WTC11 (cell line): ENCODE results near the gene ATP2A3. TPM values are rescaled to one million over a fixed set of nuclear protein-coding genes. Genes with fewer than 3 reads are reported as not detected.

Source experiments
- ATAC-seq: fragments of 200-7000 bp; cut with Tn5 transposase; 2 replicates; pipeline ENCODE4 v1.10.0; 2021; ENCODE audit warnings: mild to moderate bottlenecking, moderate library complexity
- CTCF ChIA-PET: fragments of 300-600 bp; sonication (Branson Sonifier 250); formaldehyde crosslinking; loops from one replicate; lab custom pipeline; 2021; ENCODE audit warnings: antibody characterized with exemption; lab: Charles Lee
- POLR2A ChIA-PET: fragments of 350-600 bp; sonication (Branson Sonifier 250); formaldehyde crosslinking; loops from one replicate; lab custom pipeline; 2021; ENCODE audit warnings: antibody characterized with exemption; lab: Charles Lee
- DNase-seq: peaks from one replicate; pipeline ENCODE4 v3.0.0; 2021; ENCODE audit warnings: low spot score
- H3K27ac Mint-ChIP-seq: 2 replicates; pipeline ENCODE4 v1.8.0; 2021; ENCODE audit warnings: mixed read lengths
- H3K27me3 Mint-ChIP-seq: 2 replicates; pipeline ENCODE4 v1.8.0; 2021; ENCODE audit warnings: low read depth, mild to moderate bottlenecking, moderate library complexity, mixed read lengths
- H3K36me3 Mint-ChIP-seq: 2 replicates; pipeline ENCODE4 v1.8.0; 2021; ENCODE audit warnings: mixed read lengths
- H3K4me1 Mint-ChIP-seq: 2 replicates; pipeline ENCODE4 v1.8.0; 2022; ENCODE audit warnings: mixed read lengths
- H3K4me3 Mint-ChIP-seq: 2 replicates; pipeline ENCODE4 v1.8.0; 2021; ENCODE audit warnings: mild to moderate bottlenecking, moderate library complexity, mixed read lengths
- H3K9me3 Mint-ChIP-seq: 2 replicates; pipeline ENCODE4 v1.8.0; 2021; ENCODE audit warnings: mixed read lengths
- EMX1 ChIP-seq: fragments of 250-450 bp; sonication (Bioruptor Pico); IDR thresholded peaks from 2 replicates; pipeline ENCODE4 v1.8.0; 2021; ENCODE audit warnings: mild to moderate bottlenecking
- FOXJ3 ChIP-seq: sonication (generic); formaldehyde crosslinking; IDR thresholded peaks from 2 replicates; pipeline ENCODE4 v1.9.0; 2021; ENCODE audit warnings: missing genetic modification reagents, mild to moderate bottlenecking, borderline replicate concordance
- FOXP1 ChIP-seq: sonication (generic); formaldehyde crosslinking; IDR thresholded peaks from 2 replicates; pipeline ENCODE4 v1.8.0; 2022; ENCODE audit warnings: missing genetic modification reagents, mild to moderate bottlenecking, moderate library complexity, borderline replicate concordance
- GTF2I ChIP-seq: fragments of 250-450 bp; sonication (Bioruptor Pico); conservative IDR thresholded peaks from 2 replicates; pipeline ENCODE4 v1.4.0; 2021; ENCODE audit warnings: mild to moderate bottlenecking
- HMGA2 ChIP-seq: fragments of 250-450 bp; sonication (Bioruptor Pico); IDR thresholded peaks from 2 replicates; pipeline ENCODE4 v1.4.0; 2021; ENCODE audit warnings: mild to moderate bottlenecking, moderate library complexity
- KAT7 ChIP-seq: sonication (generic); formaldehyde crosslinking; IDR thresholded peaks from 2 replicates; pipeline ENCODE4 v1.8.1; 2023; ENCODE audit warnings: missing genetic modification reagents, mild to moderate bottlenecking, borderline replicate concordance
- NR1H2 ChIP-seq: sonication (generic); formaldehyde crosslinking; IDR thresholded peaks from 2 replicates; pipeline ENCODE4 v1.9.0; 2021; ENCODE audit warnings: mild to moderate bottlenecking, moderate library complexity, missing genetic modification reagents
- RORB ChIP-seq: fragments of 250-450 bp; sonication (Bioruptor Pico); IDR thresholded peaks from 2 replicates; pipeline ENCODE4 v1.9.0; 2021; ENCODE audit warnings: mild to moderate bottlenecking
- TEAD4 ChIP-seq: sonication (generic); formaldehyde crosslinking; IDR thresholded peaks from 2 replicates; pipeline ENCODE4 v1.8.0; 2022; ENCODE audit warnings: mild to moderate bottlenecking, missing genetic modification reagents
- total RNA-seq: library from RNA; stranded (reverse); gene quantifications from 3 replicates; pipeline ENCODE4 v1.2.3, GENCODE V29; 2021
- TF ChIP-seq, protein P1 (sequence below): sonication (generic); formaldehyde crosslinking; IDR thresholded peaks from 2 replicates; pipeline ENCODE4 v1.8.1; 2023; ENCODE audit warnings: mild to moderate bottlenecking, missing genetic modification reagents
- TF ChIP-seq, protein P2 (sequence below): fragments of 250-450 bp; sonication (Bioruptor Pico); IDR thresholded peaks from 2 replicates; pipeline ENCODE4 v2.1.2; 2022; ENCODE audit warnings: mild to moderate bottlenecking, moderate library complexity
- TF ChIP-seq, protein P3 (sequence below): fragments of 250-450 bp; sonication (Bioruptor Pico); IDR thresholded peaks from 2 replicates; pipeline ENCODE4 v1.9.0; 2021; ENCODE audit warnings: mild to moderate bottlenecking
- TF ChIP-seq, protein P4 (sequence below): fragments of 200-600 bp; IDR thresholded peaks from 2 replicates; pipeline ENCODE4 v1.8.0; 2022; ENCODE audit warnings: antibody characterized with exemption
- TF ChIP-seq, protein P5 (sequence below): sonication (generic); formaldehyde crosslinking; IDR thresholded peaks from 2 replicates; pipeline ENCODE4 v1.8.1; 2023; ENCODE audit warnings: mild to moderate bottlenecking, missing genetic modification reagents, borderline replicate concordance
- TF ChIP-seq, protein P6 (sequence below): sonication (generic); formaldehyde crosslinking; IDR thresholded peaks from 2 replicates; pipeline ENCODE4 v1.8.0; 2023; ENCODE audit warnings: missing genetic modification reagents
- TF ChIP-seq, protein P7 (sequence below): fragments of 250-450 bp; sonication (Bioruptor Pico); conservative IDR thresholded peaks from 2 replicates; pipeline ENCODE4 v1.9.0; 2021; ENCODE audit warnings: mild to moderate bottlenecking

ATP2A3 gene
- total RNA-seq, 1 experiment from 2014 or later, result 37.8 TPM

DNA sequence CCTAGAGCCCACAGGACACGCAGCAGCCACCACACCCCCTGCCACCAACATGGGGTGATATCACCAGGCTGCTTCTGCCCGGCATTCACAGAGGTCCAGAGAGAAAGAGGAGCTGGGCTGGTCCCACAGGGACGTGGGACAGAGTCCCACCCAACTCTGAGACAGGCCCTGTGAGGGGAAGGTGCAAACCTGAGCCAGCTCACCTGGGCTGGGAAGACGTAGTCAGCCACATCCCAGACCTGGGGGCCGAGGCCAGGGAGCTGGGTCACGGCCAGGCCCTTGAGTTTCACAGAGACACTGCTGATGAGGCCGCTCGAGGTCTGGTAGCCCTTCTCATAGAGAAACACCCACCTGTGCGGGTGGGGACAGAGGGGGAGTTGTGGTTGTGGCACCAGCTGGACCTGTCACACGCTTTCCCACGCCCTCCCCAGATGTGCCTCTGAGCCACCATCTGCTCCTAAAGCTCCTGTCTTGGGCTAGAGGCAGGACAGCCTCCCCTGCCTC lies 59.2 kb downstream of the ATP2A3 start:
- no peak for DNase-seq
- POLR2A ChIA-PET, result interaction anchor here (0.9 kb wide), 1 partner anchor 59 kb away, joined by 5 read pairs; the partner anchor contains the start of gene NCBP3

DNA sequence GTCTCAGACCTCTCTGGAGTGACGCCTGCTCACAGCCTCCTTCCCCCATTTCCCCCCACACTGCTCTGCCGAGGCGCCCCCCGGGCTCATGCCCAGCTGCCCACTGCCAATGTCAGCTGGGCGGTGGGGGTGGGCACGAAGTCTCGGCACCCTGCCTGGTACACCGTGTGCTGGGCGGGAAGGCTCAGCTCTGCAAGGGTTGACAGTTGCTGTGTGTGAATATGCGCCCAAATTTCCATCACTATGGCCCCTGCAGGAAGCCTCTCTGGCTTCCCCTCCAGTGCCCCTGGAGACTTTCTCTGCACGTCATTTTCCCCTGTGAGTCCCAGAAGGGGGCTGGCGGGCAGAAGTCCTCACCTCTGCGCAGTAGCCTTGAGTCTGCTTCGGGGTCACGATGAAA lies 59.7 kb downstream of the ATP2A3 start:
- TF ChIP-seq, protein P1, sequence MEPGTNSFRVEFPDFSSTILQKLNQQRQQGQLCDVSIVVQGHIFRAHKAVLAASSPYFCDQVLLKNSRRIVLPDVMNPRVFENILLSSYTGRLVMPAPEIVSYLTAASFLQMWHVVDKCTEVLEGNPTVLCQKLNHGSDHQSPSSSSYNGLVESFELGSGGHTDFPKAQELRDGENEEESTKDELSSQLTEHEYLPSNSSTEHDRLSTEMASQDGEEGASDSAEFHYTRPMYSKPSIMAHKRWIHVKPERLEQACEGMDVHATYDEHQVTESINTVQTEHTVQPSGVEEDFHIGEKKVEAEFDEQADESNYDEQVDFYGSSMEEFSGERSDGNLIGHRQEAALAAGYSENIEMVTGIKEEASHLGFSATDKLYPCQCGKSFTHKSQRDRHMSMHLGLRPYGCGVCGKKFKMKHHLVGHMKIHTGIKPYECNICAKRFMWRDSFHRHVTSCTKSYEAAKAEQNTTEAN, result no peak
- TF ChIP-seq, protein P2, sequence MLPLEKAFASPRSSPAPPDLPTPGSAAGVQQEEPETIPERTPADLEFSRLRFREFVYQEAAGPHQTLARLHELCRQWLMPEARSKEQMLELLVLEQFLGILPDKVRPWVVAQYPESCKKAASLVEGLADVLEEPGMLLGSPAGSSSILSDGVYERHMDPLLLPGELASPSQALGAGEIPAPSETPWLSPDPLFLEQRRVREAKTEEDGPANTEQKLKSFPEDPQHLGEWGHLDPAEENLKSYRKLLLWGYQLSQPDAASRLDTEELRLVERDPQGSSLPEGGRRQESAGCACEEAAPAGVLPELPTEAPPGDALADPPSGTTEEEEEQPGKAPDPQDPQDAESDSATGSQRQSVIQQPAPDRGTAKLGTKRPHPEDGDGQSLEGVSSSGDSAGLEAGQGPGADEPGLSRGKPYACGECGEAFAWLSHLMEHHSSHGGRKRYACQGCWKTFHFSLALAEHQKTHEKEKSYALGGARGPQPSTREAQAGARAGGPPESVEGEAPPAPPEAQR (CRISPR knock-in tag), result no peak
- TF ChIP-seq EMX1 (CRISPR knock-in tag) (no peak), FOXJ3 (CRISPR knock-in tag) (no peak), TEAD4 (CRISPR knock-in tag) (no peak), FOXP1 (CRISPR knock-in tag) (no peak), RORB (CRISPR knock-in tag) (no peak)
- TF ChIP-seq, protein P3, sequence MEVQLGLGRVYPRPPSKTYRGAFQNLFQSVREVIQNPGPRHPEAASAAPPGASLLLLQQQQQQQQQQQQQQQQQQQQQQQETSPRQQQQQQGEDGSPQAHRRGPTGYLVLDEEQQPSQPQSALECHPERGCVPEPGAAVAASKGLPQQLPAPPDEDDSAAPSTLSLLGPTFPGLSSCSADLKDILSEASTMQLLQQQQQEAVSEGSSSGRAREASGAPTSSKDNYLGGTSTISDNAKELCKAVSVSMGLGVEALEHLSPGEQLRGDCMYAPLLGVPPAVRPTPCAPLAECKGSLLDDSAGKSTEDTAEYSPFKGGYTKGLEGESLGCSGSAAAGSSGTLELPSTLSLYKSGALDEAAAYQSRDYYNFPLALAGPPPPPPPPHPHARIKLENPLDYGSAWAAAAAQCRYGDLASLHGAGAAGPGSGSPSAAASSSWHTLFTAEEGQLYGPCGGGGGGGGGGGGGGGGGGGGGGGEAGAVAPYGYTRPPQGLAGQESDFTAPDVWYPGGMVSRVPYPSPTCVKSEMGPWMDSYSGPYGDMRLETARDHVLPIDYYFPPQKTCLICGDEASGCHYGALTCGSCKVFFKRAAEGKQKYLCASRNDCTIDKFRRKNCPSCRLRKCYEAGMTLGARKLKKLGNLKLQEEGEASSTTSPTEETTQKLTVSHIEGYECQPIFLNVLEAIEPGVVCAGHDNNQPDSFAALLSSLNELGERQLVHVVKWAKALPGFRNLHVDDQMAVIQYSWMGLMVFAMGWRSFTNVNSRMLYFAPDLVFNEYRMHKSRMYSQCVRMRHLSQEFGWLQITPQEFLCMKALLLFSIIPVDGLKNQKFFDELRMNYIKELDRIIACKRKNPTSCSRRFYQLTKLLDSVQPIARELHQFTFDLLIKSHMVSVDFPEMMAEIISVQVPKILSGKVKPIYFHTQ (CRISPR knock-in tag), result no peak
- TF ChIP-seq, protein P4, sequence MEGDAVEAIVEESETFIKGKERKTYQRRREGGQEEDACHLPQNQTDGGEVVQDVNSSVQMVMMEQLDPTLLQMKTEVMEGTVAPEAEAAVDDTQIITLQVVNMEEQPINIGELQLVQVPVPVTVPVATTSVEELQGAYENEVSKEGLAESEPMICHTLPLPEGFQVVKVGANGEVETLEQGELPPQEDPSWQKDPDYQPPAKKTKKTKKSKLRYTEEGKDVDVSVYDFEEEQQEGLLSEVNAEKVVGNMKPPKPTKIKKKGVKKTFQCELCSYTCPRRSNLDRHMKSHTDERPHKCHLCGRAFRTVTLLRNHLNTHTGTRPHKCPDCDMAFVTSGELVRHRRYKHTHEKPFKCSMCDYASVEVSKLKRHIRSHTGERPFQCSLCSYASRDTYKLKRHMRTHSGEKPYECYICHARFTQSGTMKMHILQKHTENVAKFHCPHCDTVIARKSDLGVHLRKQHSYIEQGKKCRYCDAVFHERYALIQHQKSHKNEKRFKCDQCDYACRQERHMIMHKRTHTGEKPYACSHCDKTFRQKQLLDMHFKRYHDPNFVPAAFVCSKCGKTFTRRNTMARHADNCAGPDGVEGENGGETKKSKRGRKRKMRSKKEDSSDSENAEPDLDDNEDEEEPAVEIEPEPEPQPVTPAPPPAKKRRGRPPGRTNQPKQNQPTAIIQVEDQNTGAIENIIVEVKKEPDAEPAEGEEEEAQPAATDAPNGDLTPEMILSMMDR, result no peak
- TF ChIP-seq, all 79 proteins: peak for 0
- no peaks in the 10 kb centered on the region for H3K36me3 Mint-ChIP-seq
- no peaks in the 10 kb centered on the region for H3K9me3 Mint-ChIP-seq
- H3K4me3 Mint-ChIP-seq, result no peak overlapping the region
- peaks cover 13% of the 10 kb centered on the region for H3K4me1 Mint-ChIP-seq
- POLR2A ChIA-PET, result interaction anchor here (0.9 kb wide), 1 partner anchor 59 kb away, joined by 5 read pairs; the partner anchor contains the start of gene NCBP3
- CTCF ChIA-PET, result interaction anchor here (2.0 to 4.7 kb wide), 3 partner anchors 9 to 59 kb away, joined by 7 to 31 read pairs (median 23); partner anchors contain the start of gene NCBP3
- DNase-seq (no peak), ATAC-seq (peak; percentile 30)
- H3K27me3 Mint-ChIP-seq, result no peaks in the 10 kb centered on the region
- no peak overlapping the region for H3K27ac Mint-ChIP-seq

More for the DNA sequence above, 59.2 kb downstream of the ATP2A3 start:
- H3K4me3 Mint-ChIP-seq, result no peak overlapping the region
- no peaks in the 10 kb centered on the region for H3K9me3 Mint-ChIP-seq
- H3K36me3 Mint-ChIP-seq, result no peaks in the 10 kb centered on the region
- CTCF ChIA-PET, result interaction anchor here (0.6 to 4.7 kb wide), 6 partner anchors 9 to 167 kb away, joined by 3 to 31 read pairs (median 7); partner anchors contain the start of genes NCBP3 and P2RX1
- no peak for ATAC-seq
- peaks cover 13% of the 10 kb centered on the region for H3K4me1 Mint-ChIP-seq
- H3K27ac Mint-ChIP-seq, result no peak overlapping the region
- H3K27me3 Mint-ChIP-seq, result no peaks in the 10 kb centered on the region
- TF ChIP-seq, protein P5, sequence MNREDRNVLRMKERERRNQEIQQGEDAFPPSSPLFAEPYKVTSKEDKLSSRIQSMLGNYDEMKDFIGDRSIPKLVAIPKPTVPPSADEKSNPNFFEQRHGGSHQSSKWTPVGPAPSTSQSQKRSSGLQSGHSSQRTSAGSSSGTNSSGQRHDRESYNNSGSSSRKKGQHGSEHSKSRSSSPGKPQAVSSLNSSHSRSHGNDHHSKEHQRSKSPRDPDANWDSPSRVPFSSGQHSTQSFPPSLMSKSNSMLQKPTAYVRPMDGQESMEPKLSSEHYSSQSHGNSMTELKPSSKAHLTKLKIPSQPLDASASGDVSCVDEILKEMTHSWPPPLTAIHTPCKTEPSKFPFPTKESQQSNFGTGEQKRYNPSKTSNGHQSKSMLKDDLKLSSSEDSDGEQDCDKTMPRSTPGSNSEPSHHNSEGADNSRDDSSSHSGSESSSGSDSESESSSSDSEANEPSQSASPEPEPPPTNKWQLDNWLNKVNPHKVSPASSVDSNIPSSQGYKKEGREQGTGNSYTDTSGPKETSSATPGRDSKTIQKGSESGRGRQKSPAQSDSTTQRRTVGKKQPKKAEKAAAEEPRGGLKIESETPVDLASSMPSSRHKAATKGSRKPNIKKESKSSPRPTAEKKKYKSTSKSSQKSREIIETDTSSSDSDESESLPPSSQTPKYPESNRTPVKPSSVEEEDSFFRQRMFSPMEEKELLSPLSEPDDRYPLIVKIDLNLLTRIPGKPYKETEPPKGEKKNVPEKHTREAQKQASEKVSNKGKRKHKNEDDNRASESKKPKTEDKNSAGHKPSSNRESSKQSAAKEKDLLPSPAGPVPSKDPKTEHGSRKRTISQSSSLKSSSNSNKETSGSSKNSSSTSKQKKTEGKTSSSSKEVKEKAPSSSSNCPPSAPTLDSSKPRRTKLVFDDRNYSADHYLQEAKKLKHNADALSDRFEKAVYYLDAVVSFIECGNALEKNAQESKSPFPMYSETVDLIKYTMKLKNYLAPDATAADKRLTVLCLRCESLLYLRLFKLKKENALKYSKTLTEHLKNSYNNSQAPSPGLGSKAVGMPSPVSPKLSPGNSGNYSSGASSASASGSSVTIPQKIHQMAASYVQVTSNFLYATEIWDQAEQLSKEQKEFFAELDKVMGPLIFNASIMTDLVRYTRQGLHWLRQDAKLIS (CRISPR knock-in tag), result no peak
- no peak for TF ChIP-seq GTF2I
- TF ChIP-seq, protein P6, sequence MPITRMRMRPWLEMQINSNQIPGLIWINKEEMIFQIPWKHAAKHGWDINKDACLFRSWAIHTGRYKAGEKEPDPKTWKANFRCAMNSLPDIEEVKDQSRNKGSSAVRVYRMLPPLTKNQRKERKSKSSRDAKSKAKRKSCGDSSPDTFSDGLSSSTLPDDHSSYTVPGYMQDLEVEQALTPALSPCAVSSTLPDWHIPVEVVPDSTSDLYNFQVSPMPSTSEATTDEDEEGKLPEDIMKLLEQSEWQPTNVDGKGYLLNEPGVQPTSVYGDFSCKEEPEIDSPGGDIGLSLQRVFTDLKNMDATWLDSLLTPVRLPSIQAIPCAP (CRISPR knock-in tag), result no peak
- no peak for TF ChIP-seq NR1H2 (CRISPR knock-in tag)
- no peak for TF ChIP-seq KAT7 (CRISPR knock-in tag)
- TF ChIP-seq, protein P7, sequence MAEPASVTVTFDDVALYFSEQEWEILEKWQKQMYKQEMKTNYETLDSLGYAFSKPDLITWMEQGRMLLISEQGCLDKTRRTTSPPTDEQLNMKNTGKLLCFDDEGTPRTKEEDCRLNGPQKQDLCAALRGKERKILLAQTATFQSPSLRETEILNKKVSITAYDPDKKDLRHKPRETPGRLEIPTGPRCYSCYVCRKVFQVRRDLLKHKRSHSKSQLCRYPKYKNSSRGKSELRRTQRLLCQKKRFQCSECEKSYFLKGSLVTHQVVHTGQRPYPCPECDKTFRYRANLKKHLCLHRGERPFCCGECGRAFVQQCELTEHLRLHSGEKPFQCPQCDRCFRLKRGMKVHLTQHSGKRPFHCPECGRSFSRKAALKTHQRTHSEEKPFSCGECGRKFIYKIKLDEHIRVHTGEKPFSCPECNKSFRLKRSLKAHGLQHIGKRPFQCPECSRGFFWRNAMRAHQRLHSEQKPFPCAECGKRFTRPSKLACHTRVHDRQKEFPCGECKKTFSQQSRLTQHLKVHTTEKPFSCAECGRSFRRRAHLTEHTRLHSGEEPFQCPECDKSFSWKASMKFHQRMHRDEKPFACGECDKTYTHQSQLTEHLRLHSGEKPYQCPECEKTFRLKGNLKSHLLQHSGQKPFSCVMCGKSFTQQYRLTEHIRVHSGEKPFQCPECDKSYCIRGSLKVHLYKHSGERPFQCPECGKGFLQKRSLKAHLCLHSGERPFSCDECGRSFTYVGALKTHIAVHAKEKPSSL, result no peak
- no peak for TF ChIP-seq HMGA2 (CRISPR knock-in tag)
